HepG2 (cell line): ENCODE results near the gene ENO2. TPM values are rescaled to one million over a fixed set of nuclear protein-coding genes. Genes with fewer than 3 reads are reported as not detected.

Experiments
- ARID2 ChIP-seq: sonication (generic); formaldehyde crosslinking; IDR thresholded peaks from 2 replicates; pipeline ENCODE4 v1.8.1; 2022; ENCODE audit warnings: mild to moderate bottlenecking, missing genetic modification reagents, borderline replicate concordance
- DR1 ChIP-seq: sonication (generic); formaldehyde crosslinking; IDR thresholded peaks from 2 replicates; pipeline ENCODE4 v1.8.0; 2021; ENCODE audit warnings: mild to moderate bottlenecking, missing genetic modification reagents, inconsistent platforms
- FIP1L1 ChIP-seq: fragments of 200-400 bp; formaldehyde crosslinking; IDR thresholded peaks from 2 replicates; pipeline ENCODE4 v1.6.1; 2018; ENCODE audit warnings: low read depth, mild to moderate bottlenecking, low read length, moderate library complexity, borderline replicate concordance; ENCODE audit not compliant: insufficient read depth
- HOXA9 ChIP-seq: sonication (generic); formaldehyde crosslinking; IDR thresholded peaks from 2 replicates; pipeline ENCODE4 v1.8.1; 2022; ENCODE audit warnings: missing genetic modification reagents, mild to moderate bottlenecking, moderate library complexity, borderline replicate concordance
- IKZF5 ChIP-seq: IDR thresholded peaks from 2 replicates; pipeline ENCODE4 v1.6.1; 2018; ENCODE audit warnings: missing genetic modification reagents, mild to moderate bottlenecking, missing compliant biosample characterization
- JUN ChIP-seq: sonication (generic); formaldehyde crosslinking; IDR thresholded peaks from 2 replicates; pipeline ENCODE4 v1.4.0; 2020; ENCODE audit warnings: mild to moderate bottlenecking, missing genetic modification reagents
- KIAA2018 ChIP-seq: sonication (generic); formaldehyde crosslinking; IDR thresholded peaks from 2 replicates; pipeline ENCODE4 v1.5.0; 2020; ENCODE audit warnings: mild to moderate bottlenecking, missing genetic modification reagents, borderline replicate concordance
- NRL ChIP-seq: sonication (generic); formaldehyde crosslinking; IDR thresholded peaks from 2 replicates; pipeline ENCODE4 v1.5.0; 2020; ENCODE audit warnings: missing genetic modification reagents, mild to moderate bottlenecking, moderate library complexity, borderline replicate concordance
- PAF1 ChIP-seq: IDR thresholded peaks from 2 replicates; pipeline ENCODE4 v1.6.1; 2016; ENCODE audit warnings: missing genetic modification reagents, missing compliant biosample characterization
- SOX6 ChIP-seq, 2 experiments: fragments of 450-650 bp in 1 of 2; sonication (generic) in 1 of 2; formaldehyde crosslinking in 1 of 2; IDR thresholded peaks; 2 replicates each; pipeline versions ENCODE4 v1.4.0 to v1.6.1; 2017 to 2020; ENCODE audit warnings: antibody characterized with exemption in 1 of 2, mild to moderate bottlenecking in 1 of 2, missing genetic modification reagents in 1 of 2
- ZEB1 ChIP-seq: IDR thresholded peaks from 2 replicates; pipeline ENCODE4 v1.6.1; 2012; ENCODE audit warnings: mild to moderate bottlenecking, low read depth, inconsistent platforms; ENCODE audit not compliant: insufficient replicate concordance
- ZFX ChIP-seq: sonication (generic); formaldehyde crosslinking; IDR thresholded peaks from 2 replicates; pipeline ENCODE4 v1.4.0; 2020; ENCODE audit warnings: mild to moderate bottlenecking, low read depth, missing genetic modification reagents, moderate library complexity
- ZNF253 ChIP-seq: sonication (generic); formaldehyde crosslinking; IDR thresholded peaks from 2 replicates; pipeline ENCODE4 v1.8.0; 2022; ENCODE audit warnings: mild to moderate bottlenecking, missing genetic modification reagents, borderline replicate concordance
- ZNF766 ChIP-seq: sonication (generic); formaldehyde crosslinking; IDR thresholded peaks from 2 replicates; pipeline ENCODE4 v1.5.0; 2020; ENCODE audit warnings: missing genetic modification reagents, borderline replicate concordance
- ZNF770 ChIP-seq: sonication (generic); formaldehyde crosslinking; IDR thresholded peaks from 2 replicates; pipeline ENCODE4 v1.5.0; 2020; ENCODE audit warnings: mild to moderate bottlenecking, missing genetic modification reagents
- ZNF879 ChIP-seq: sonication (generic); formaldehyde crosslinking; IDR thresholded peaks from 2 replicates; pipeline ENCODE4 v1.8.1; 2023; ENCODE audit warnings: missing genetic modification reagents
- polyA plus RNA-seq, 8 experiments: library from polyadenylated mRNA; depleted of rRNA in 3 of 8; stranded (reverse) in 7 of 8; unstranded in 1 of 8; fragments of >200 nt; fragmentation: Illumina TruSeq in 4 of 8; extraction: Trizol in 4 of 8; gene quantifications; 2 replicates each; pipeline versions ENCODE4 v1.2.1 to v1.2.3, GENCODE V29; 2011 to 2016; ENCODE audit warnings: low read depth in 4 of 8, missing spikeins in 1 of 8, mixed read lengths in 1 of 8; ENCODE audit not compliant: insufficient read depth in 1 of 8
- total RNA-seq, 5 experiments: library from RNA; depleted of rRNA; stranded (reverse); fragments of >200 nt; fragmentation: Illumina TruSeq; extraction: Trizol; gene quantifications; 2 replicates each; pipeline ENCODE4 v1.2.3, GENCODE V29; 2016; ENCODE audit warnings: low read depth in 1 of 5

The ENO2 gene
- total and polyA plus RNA-seq, 2 of the 13 experiments (the other 11 are each of a cell fraction or from before 2014, with no cell fraction given), result 19.3 to 136 TPM

GRCh38 chr12:6937481-6938352, 23.3 kb downstream of the ENO2 start (continued):
- no peak for TF ChIP-seq KIAA2018 (CRISPR knock-in tag)
- TF ChIP-seq ARID2 (CRISPR knock-in tag), result peak; percentile 93; the same call in 1 of the 2 replicates
- 0 out of 2 replicates have a peak, but pooled peaks have one; percentile 77 for TF ChIP-seq FIP1L1
- TF ChIP-seq ZFX (CRISPR knock-in tag), result peak; percentile 84
- TF ChIP-seq DR1 (CRISPR knock-in tag), result peak; percentile 78
- TF ChIP-seq PAF1 (CRISPR knock-in tag), result peak; percentile 90; the same call in 1 of the 2 replicates
- no peak for TF ChIP-seq SOX6 (IDR thresholded peaks at IDR 0.05)
- peak; percentile 78 for TF ChIP-seq SOX6 (CRISPR knock-in tag; IDR thresholded peaks at IDR 0.05)
- no peak for TF ChIP-seq JUN (CRISPR knock-in tag)
- no peak for TF ChIP-seq ZNF253 (CRISPR knock-in tag)
- TF ChIP-seq IKZF5 (CRISPR knock-in tag), result peak; percentile 96
- TF ChIP-seq ZNF766, result peak; percentile 71; the same call in 1 of the 2 replicates
- TF ChIP-seq ZEB1, result peak; percentile 60
- no peak for TF ChIP-seq HOXA9 (CRISPR knock-in tag)
- peak; percentile 39 for TF ChIP-seq ZNF770 (CRISPR knock-in tag)
- peak; percentile 94 for TF ChIP-seq NRL (CRISPR knock-in tag)
- TF ChIP-seq ZNF879, result peak; percentile 91
